Neural progenitor cell (in vitro differentiated cells): Measurements from ENCODE around the gene CYSTM1.

ENCODE experiments used
- CTCF ChIP-seq: fragments of 200-600 bp; sonication (generic); IDR thresholded peaks from 2 replicates; pipeline ENCODE4 v1.5.1; 2017; ENCODE audit warnings: antibody characterized with exemption, mild to moderate bottlenecking
- EZH2 ChIP-seq: fragments of 200-600 bp; sonication (generic); IDR thresholded peaks from 2 replicates; pipeline ENCODE4 v1.6.1; 2017; ENCODE audit warnings: antibody characterized with exemption, mild to moderate bottlenecking, moderate library complexity

- TF ChIP-seq CTCF (no peak), EZH2 (no peak)
Measured at GRCh38 chr5:140235791-140236551, 61.0 kb downstream of the CYSTM1 start.
